Mucosa of descending colon (tissue), 3 donors: ENCODE results near the gene SLC7A7. TPM values are rescaled to one million over a fixed set of nuclear protein-coding genes. Genes with fewer than 3 reads are reported as not detected.
"Not testable (repeated sequence)": the region's sequence is repeated elsewhere in the genome, so short reads cannot be mapped to it uniquely, and the experiment has no call there.

Experiments
- ATAC-seq: fragments of 200-7000 bp; cut with Tn5 transposase; one replicate; pipeline ENCODE4 v1.9.1; 2020; ENCODE audit warnings: mild to moderate bottlenecking, moderate library complexity
- DNase-seq, 3 donors: peaks; one replicate each; pipeline ENCODE4 v3.0.0-alpha.2; 2020
- H3K36me3 ChIP-seq: fragments of 200-600 bp; one replicate; pipeline ENCODE4 v1.8.0; 2021; ENCODE audit warnings: low read depth, mild to moderate bottlenecking
- H3K4me1 ChIP-seq: fragments of 200-600 bp; one replicate; pipeline ENCODE4 v1.8.0; 2021; ENCODE audit warnings: low read depth, mild to moderate bottlenecking
- H3K4me3 ChIP-seq: fragments of 200-600 bp; one replicate; pipeline ENCODE4 v1.8.0; 2021; ENCODE audit warnings: mild to moderate bottlenecking
- H3K9me3 ChIP-seq: fragments of 200-600 bp; one replicate; pipeline ENCODE4 v1.8.0; 2021; ENCODE audit warnings: mild to moderate bottlenecking
- CTCF ChIP-seq: fragments of 200-600 bp; IDR thresholded peaks from one replicate; pipeline ENCODE4 v1.8.0; 2022; ENCODE audit warnings: antibody characterized with exemption, mild to moderate bottlenecking
- intact Hi-C, 2 donors: fragments of 100-400 bp; cut with DNase I in 1 of 2; cut with micrococcal nuclease in 1 of 2; formaldehyde crosslinking; loops; one replicate each; pipeline versions ENCODE4 v1.11.0 to v1.11.1; 2022; cut with DNase I, micrococcal nuclease
- total RNA-seq, 3 donors: library from RNA; stranded (reverse); fragmentation: NEBNext Ultra II Directional in 2 of 3; extraction: Animal tissue kit (Norgen Biotek cat#: 25700) in 2 of 3; gene quantifications; one replicate each; pipeline versions ENCODE4 v1.2.1 to v1.2.4, GENCODE V29; 2021 to 2023
- donor health status: DM: no; HTN: no; CAD: no; lungs with moderate emphysema.
- donor health status: DM: no; HTN: no; CAD: no.
- donor health status: DM: no; HTN: yes; CAD: no.

The SLC7A7 gene
- total RNA-seq, 3 donors from 2014 or later, result 7.6 to 13.7 (median 13.2) TPM

DNA sequence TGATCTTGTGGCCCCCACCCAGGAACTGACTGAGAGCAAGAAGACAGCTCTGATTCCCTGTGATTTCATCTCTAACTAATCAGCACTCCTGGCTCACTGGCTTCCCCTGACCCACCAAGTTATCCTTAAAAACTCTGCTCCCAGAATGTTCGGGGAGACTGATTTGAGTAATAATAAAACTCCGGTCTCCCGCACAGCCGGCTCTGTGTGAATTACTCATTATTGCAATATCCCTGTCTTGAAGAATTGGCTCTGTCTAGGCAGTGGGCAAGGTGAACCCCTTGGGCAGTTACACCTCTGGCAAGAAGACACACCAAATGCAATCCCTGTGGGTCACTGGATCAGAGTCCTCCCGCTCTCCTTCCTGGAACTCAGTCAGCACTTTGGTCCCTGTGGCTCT is 21.3 kb downstream of the SLC7A7 start:
- TF ChIP-seq CTCF, result no peak
- no peaks in the 10 kb centered on the region for H3K9me3 ChIP-seq
- intact Hi-C loops, result no loop called here
- H3K4me3 ChIP-seq, result no peak overlapping the region
- no peaks in the 10 kb centered on the region for H3K4me1 ChIP-seq
- no peak for DNase-seq
- no peaks in the 10 kb centered on the region for H3K36me3 ChIP-seq
- no peak for ATAC-seq

- H3K9me3 ChIP-seq, H3K36me3 ChIP-seq, DNase-seq, H3K4me3 ChIP-seq, H3K4me1 ChIP-seq, intact Hi-C loops, ATAC-seq: not testable (repeated sequence)
These were observed 21.7 kb downstream of the SLC7A7 start for GRCh38 chr14:22793550-22793949.

GRCh38 chr14:22792158-22792557 is 23.1 kb downstream of the SLC7A7 start:
- Histone ChIP-seq H3K4me3 (no peak overlapping the region), H3K4me1 (no peaks in the 10 kb centered on the region), H3K36me3 (no peaks in the 10 kb centered on the region), H3K9me3 (no peaks in the 10 kb centered on the region)
- DNase-seq (no peak), ATAC-seq (no peak)
- no peak for TF ChIP-seq CTCF
- intact Hi-C loops, result no loop called here

- no peaks in the 10 kb centered on the region for H3K4me1 ChIP-seq
- no peak overlapping the region for H3K4me3 ChIP-seq
- H3K36me3 ChIP-seq, result no peaks in the 10 kb centered on the region
- DNase-seq (no peak), ATAC-seq (peak; percentile 25)
- H3K9me3 ChIP-seq, result no peaks in the 10 kb centered on the region
- intact Hi-C loops, result no loop called here
- TF ChIP-seq CTCF, result no peak
These were observed 23.9 kb downstream of the SLC7A7 start for GRCh38 chr14:22791301-22791700.

GRCh38 chr14:22786685-22787084 is 28.6 kb downstream of the SLC7A7 start:
- ATAC-seq (no peak), DNase-seq (no peak)
- Histone ChIP-seq H3K36me3 (no peaks in the 10 kb centered on the region), H3K4me3 (no peak overlapping the region), H3K4me1 (no peaks in the 10 kb centered on the region), H3K9me3 (no peaks in the 10 kb centered on the region)
- intact Hi-C loops, result no loop called here
- TF ChIP-seq CTCF, result no peak

DNA sequence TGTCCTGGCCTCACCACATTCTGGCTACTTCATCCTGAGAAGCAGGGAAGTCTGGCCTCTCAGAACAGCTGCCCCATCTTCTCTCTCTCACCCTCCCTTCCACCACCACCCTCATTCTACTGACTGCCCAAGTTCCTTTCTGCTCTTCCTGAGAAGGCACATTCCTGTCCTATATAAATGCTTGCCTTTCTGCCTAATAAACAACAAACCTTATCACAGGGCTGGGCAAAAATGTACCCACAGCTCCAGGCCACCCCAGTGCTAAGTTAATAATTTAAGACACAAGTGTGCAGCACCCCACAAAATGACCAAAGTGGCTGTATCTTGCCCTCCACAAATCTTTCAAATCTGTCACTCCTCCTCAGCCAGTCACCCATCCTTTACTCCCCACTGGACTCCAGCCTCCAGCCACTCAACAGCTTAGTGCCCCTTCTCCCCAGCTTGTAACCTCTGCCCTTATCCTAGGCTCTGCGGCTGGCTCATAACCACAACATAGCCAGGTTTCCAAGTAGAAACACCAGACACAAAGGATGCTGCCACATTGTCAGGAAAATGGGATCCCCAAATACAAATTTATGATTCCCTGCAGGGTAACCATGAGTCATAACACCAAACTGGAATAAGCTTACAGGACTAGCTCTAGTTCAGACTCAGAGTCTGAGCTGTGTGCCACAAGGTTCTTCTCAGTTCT is 33.8 kb downstream of the SLC7A7 start:
- no peak for TF ChIP-seq CTCF
- Histone ChIP-seq H3K4me3 (no peak overlapping the region), H3K9me3 (no peaks in the 10 kb centered on the region), H3K36me3 (no peaks in the 10 kb centered on the region), H3K4me1 (no peaks in the 10 kb centered on the region)
- intact Hi-C loops, result no loop called here
- ATAC-seq, result no peak
- DNase-seq, result no peak
